Adrenal gland (tissue), 12 donors: ENCODE results near the gene RAB27B. TPM values are rescaled to one million over a fixed set of nuclear protein-coding genes. Genes with fewer than 3 reads are reported as not detected.

Experiments
- DNase-seq, 7 donors: peaks; one replicate each; pipeline ENCODE4 v3.0.0-alpha.2; 2019 to 2020
- H3K27ac ChIP-seq, 5 donors: fragments of 200-600 bp; sonication (generic) in 4 of 5; 1 replicate in 3 of 5; 2 replicates in 2 of 5; pipeline versions ENCODE4 v1.5.1 to v1.8.0; 2016 to 2020; ENCODE audit warnings: mild to moderate bottlenecking in 1 of 5
- H3K27me3 ChIP-seq: fragments of 200-600 bp; 2 replicates; pipeline ENCODE4 v1.8.0; 2021
- H3K36me3 ChIP-seq, 2 donors: fragments of 200-600 bp; replicated peaks in 1 of 2; 1 replicate in 1 of 2; 2 replicates in 1 of 2; pipeline versions ENCODE4 v1.5.1 to v1.8.0; 2018 to 2022
- H3K4me1 ChIP-seq, 2 donors: fragments of 200-600 bp; replicated peaks in 1 of 2; 1 replicate in 1 of 2; 2 replicates in 1 of 2; pipeline versions ENCODE4 v1.5.1 to v1.8.0; 2018 to 2021
- H3K4me3 ChIP-seq, 4 donors: fragments of 200-600 bp; sonication (generic) in 3 of 4; one replicate each; pipeline ENCODE4 v1.5.1; 2016 to 2018
- H3K9me3 ChIP-seq, 3 donors: fragments of 200-600 bp; sonication (generic) in 1 of 3; replicated peaks in 1 of 3; 1 replicate in 2 of 3; 2 replicates in 1 of 3; pipeline versions ENCODE4 v1.5.1 to v1.8.0; 2016 to 2021
- CTCF ChIP-seq, 6 experiments: fragments of 450-650 bp in 4 of 6; fragments of 200-600 bp in 2 of 6; sonication (generic) in 1 of 6; IDR thresholded peaks; 1 replicate in 5 of 6; 2 replicates in 1 of 6; pipeline versions ENCODE4 v1.5.1 to v1.8.0; 2016 to 2021; ENCODE audit warnings: antibody characterized with exemption in 6 of 6, mild to moderate bottlenecking in 2 of 6, moderate library complexity in 1 of 6
- POLR2A ChIP-seq, 2 donors: fragments of 450-650 bp; IDR thresholded peaks; one replicate each; pipeline ENCODE4 v1.6.1; 2017; ENCODE audit warnings: antibody characterized with exemption in 2 of 2, mild to moderate bottlenecking in 2 of 2, moderate library complexity in 1 of 2
- WGBS, 4 donors: extraction: QIAGEN DNeasy Blood & Tissue Kit in 2 of 4; methylation state at CpG; one replicate each; pipeline versions ENCODE4 v1.1.5 to v1.1.7; 2013 to 2017; 5-methylcytosine and 5-hydroxymethylcytosine counted together
- intact Hi-C, 2 donors: fragments of 100-400 bp; cut with DNase I; formaldehyde crosslinking; loops; one replicate each; pipeline versions ENCODE4 v1.14.1 to v1.15.0; 2022 to 2023
- polyA plus RNA-seq, 3 donors: library from polyadenylated mRNA; stranded (reverse); fragments of 200-250 nt in 2 of 3; fragments of 350-450 nt in 1 of 3; fragmentation: Illumina TruSeq in 1 of 3; extraction: RNeasy Lipid Tissue Mini Kit (QIAGEN cat#74804) in 1 of 3; gene quantifications; one replicate each; pipeline ENCODE4 v1.2.3, GENCODE V29; 2013 to 2014
- total RNA-seq, 9 donors: library from RNA; depleted of rRNA in 4 of 9; stranded (reverse); fragments of >200 nt in 4 of 9; fragments of 120-200 nt in 1 of 9; fragmentation: NEBNext Ultra II Directional in 1 of 9; extraction: Animal tissue kit (Norgen Biotek cat#: 25700) in 1 of 9; gene quantifications; one replicate each; pipeline versions ENCODE4 v1.1.0 to v1.2.4, GENCODE V29; 2013 to 2023
- donor health status: healthy with polysubstance abuse.
- donor health status: Bipolar disorder and iron deficiency.
- donor health status: DM: yes; HTN: yes; CAD: no.
- donor health status: DM: no; HTN: no; CAD: no.
- donor health status: DM: no; HTN: no; CAD: no.
- donor health status: DM: yes; HTN: yes; CAD: no.

RAB27B gene
- total and polyA plus RNA-seq, 12 donors: 0.04 to 3.9 (median 1.1) TPM; not detected in 3

DNA sequence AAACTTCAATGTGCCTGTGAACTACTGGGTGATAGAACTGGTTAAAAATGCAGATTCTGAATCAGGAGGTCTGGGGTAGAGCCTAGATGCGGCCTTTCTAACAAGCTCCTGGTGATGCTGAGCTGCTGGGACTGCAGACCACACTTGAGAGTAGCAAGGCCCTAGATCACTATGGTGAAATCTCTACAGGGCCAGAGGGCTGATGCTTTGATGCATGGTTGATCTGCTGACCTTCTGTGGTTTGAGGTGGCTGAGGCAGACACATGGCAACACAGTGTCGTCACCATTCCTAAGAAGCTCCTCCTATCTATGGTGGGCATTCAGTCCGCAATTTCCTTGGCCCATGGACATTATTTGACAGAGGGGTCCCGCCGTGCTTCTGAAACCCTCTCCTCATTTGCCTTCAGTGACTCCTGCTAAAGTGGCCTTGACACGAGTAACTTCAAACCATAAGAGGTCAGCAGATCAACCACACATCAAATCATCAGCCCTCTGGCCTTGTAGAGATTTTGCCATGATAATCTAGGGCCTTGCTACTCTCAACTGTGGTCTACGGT is 111.2 kb downstream of the RAB27B start:
- no peak overlapping the region for H3K4me3 ChIP-seq
- no peaks in the 10 kb centered on the region for H3K4me1 ChIP-seq
- no peaks in the 10 kb centered on the region for H3K9me3 ChIP-seq
- no peak for DNase-seq
- intact Hi-C loops: no loop called here
- no peak overlapping the region for H3K27ac ChIP-seq
- WGBS, 4 donors: 76 to 85% (median 79%) methylated on average over 6 to 7 of the region's 7 CpGs
- no peaks in the 10 kb centered on the region for H3K36me3 ChIP-seq
- no peak for TF ChIP-seq CTCF (IDR thresholded peaks at IDR 0.05)
- TF ChIP-seq POLR2A (IDR thresholded peaks at IDR 0.05): no peak
- H3K27me3 ChIP-seq: no peaks in the 10 kb centered on the region

DNA sequence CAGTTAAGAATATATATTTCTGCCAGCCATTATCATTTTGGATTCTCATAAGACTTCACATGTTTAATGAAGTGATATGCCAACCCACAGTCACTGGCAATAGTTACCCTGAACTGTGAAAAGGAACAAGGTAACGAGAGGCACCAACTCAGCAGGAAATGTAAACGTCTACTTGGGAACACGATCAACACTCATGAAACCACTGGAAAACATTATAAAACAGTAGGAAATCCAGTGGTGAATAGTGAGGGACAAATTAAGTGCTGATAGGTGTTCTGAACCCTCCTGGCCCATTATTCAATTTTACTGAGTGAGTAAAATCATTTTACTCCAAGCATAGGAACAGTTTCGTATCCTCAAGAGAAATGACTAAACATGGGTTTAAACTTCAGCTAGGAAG is 113.9 kb downstream of the RAB27B start:
- WGBS, 4 donors: 61 to 75% (median 67%) methylated on average over 4 of the region's 4 CpGs
- Histone ChIP-seq H3K27me3 (no peaks in the 10 kb centered on the region), H3K36me3 (no peaks in the 10 kb centered on the region), H3K4me3 (no peak overlapping the region), H3K27ac (no peak overlapping the region), H3K4me1 (peaks cover 5 to 8% of the 10 kb centered on the region in 2 donors), H3K9me3 (no peaks in the 10 kb centered on the region)
- TF ChIP-seq CTCF (IDR thresholded peaks at IDR 0.05): no peak
- no peak for TF ChIP-seq POLR2A (IDR thresholded peaks at IDR 0.05)
- DNase-seq: no peak
- intact Hi-C loops: no loop called here

DNA sequence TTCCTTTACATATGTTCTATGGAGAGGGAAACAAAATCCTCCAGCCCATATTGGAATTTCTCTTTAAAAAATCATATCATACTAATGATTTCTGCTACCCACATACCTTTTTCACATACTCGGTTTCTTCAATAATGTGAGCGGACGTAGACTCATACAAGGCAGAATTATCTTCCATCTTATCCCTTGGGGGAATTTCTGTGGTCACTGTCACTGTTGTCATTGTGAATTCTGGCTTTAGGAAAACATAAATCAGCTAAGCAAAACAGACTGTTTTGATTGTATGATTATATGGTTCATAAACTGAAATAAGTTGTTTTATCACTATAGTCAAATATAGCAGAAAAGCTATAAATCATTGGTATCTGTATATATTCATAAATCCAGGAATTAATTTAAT is 114.3 kb downstream of the RAB27B start:
- Histone ChIP-seq H3K4me1 (peaks cover 5 to 8% of the 10 kb centered on the region in 2 donors), H3K36me3 (no peaks in the 10 kb centered on the region), H3K4me3 (no peak overlapping the region), H3K9me3 (no peaks in the 10 kb centered on the region), H3K27ac (no peak overlapping the region), H3K27me3 (no peaks in the 10 kb centered on the region)
- WGBS, 4 donors: 74 to 91% (median 86%) methylated on average over 3 of the region's 3 CpGs
- intact Hi-C loops: no loop called here
- DNase-seq: no peak
- TF ChIP-seq POLR2A (IDR thresholded peaks at IDR 0.05) (no peak), CTCF (IDR thresholded peaks at IDR 0.05) (no peak)

Other genes with a start within 250 kb of the RAB27B start
- not detected for gene DYNAP, start 237.2 kb upstream of the RAB27B start, total RNA-seq
- not detected for gene DYNAP, start 237.2 kb upstream of the RAB27B start, polyA plus RNA-seq
- gene CCDC68, start 131.0 kb downstream of the RAB27B start, total RNA-seq: 10 to 100 TPM in 3 of 9 donors, 1 to 10 TPM in 6; 2.0 to 19.3 (median 5.1) TPM
- 1 to 10 TPM; 3.6 to 5.1 (median 4.8) TPM for gene CCDC68, start 131.0 kb downstream of the RAB27B start, polyA plus RNA-seq